GM18951 (cell line): ENCODE data around the gene C1orf21.

Experiments
- POLR2A ChIP-seq: IDR thresholded peaks from 4 replicates; pipeline ENCODE4 v1.6.1; 2011; ENCODE audit warnings: mild to moderate bottlenecking; ENCODE audit not compliant: insufficient read length, insufficient read depth; ENCODE audit errors: extremely low read depth
- in situ Hi-C: fragments of 300-500 bp; cut with MboI; formaldehyde crosslinking; loops from one replicate; pipeline ENCODE4 v1.12.0; 2022; ENCODE audit warnings: low sequenced_read_pairs, mixed read lengths, inconsistent platforms; ENCODE audit not compliant: unreplicated experiment

Gene C1orf21

GRCh38 chr1:184368354-184368753 lies 18.5 kb upstream of the C1orf21 start:
- TF ChIP-seq POLR2A: no peak
- in situ Hi-C loops: no loop called here

GRCh38 chr1:184370850-184371249 lies 16.0 kb upstream of the C1orf21 start:
- in situ Hi-C loops: no loop called here
- no peak for TF ChIP-seq POLR2A

GRCh38 chr1:184373155-184373554 lies 13.7 kb upstream of the C1orf21 start:
- TF ChIP-seq POLR2A: no peak
- in situ Hi-C loops: no loop called here

- in situ Hi-C loops: no loop called here
Measured at GRCh38 chr1:184376369-184376768, 10.5 kb upstream of the C1orf21 start.

GRCh38 chr1:184379111-184379752 lies 7.6 kb upstream of the C1orf21 start:
- in situ Hi-C loops: no loop called here
- TF ChIP-seq POLR2A: no peak

More at GRCh38 chr1:184376369-184376768, 10.5 kb upstream of the C1orf21 start:
- TF ChIP-seq POLR2A: no peak

GRCh38 chr1:184380468-184380867 lies 6.4 kb upstream of the C1orf21 start:
- in situ Hi-C loops: no loop called here
- no peak for TF ChIP-seq POLR2A

- in situ Hi-C loops: no loop called here
- no peak for TF ChIP-seq POLR2A
Measured at GRCh38 chr1:184383772-184384323, 3.0 kb upstream of the C1orf21 start.

GRCh38 chr1:184385865-184386311 lies 941 bp upstream of the C1orf21 start:
- TF ChIP-seq POLR2A: no peak
- in situ Hi-C loops: no loop called here

GRCh38 chr1:184387069-184387475 lies 243 bp downstream of the C1orf21 start:
- in situ Hi-C loops: no loop called here
- no peak for TF ChIP-seq POLR2A

- in situ Hi-C loops: no loop called here
- no peak for TF ChIP-seq POLR2A
Measured at GRCh38 chr1:184387476-184388318, 868 bp downstream of the C1orf21 start.

- no peak for TF ChIP-seq POLR2A
- in situ Hi-C loops: no loop called here
Measured at GRCh38 chr1:184388319-184388889, 1.6 kb downstream of the C1orf21 start.

GRCh38 chr1:184388971-184389370 lies 2.1 kb downstream of the C1orf21 start:
- TF ChIP-seq POLR2A: no peak
- in situ Hi-C loops: no loop called here

- in situ Hi-C loops: no loop called here
- no peak for TF ChIP-seq POLR2A
Measured at GRCh38 chr1:184389446-184389845, 2.6 kb downstream of the C1orf21 start.
